Central memory CD8-positive, alpha-beta T cell (primary cell): ENCODE results near the gene STUB1.

Source experiments
- ATAC-seq: fragments of 150-1000 bp; cut with Tn5 transposase; replicated peaks from 2 replicates; pipeline ENCODE4 v1.10.0; 2022; ENCODE audit warnings: mild to moderate bottlenecking, moderate FRiP score, moderate number of reproducible peaks; ENCODE audit not compliant: poor library complexity, severe bottlenecking; ENCODE audit errors: extremely low read depth
- DNase-seq, 2 donors: peaks; one replicate each; pipeline ENCODE4 v3.0.0; 2021; ENCODE audit warnings: low spot score in 2 of 2
- H3K27ac Mint-ChIP-seq: one replicate; pipeline ENCODE4 v1.8.0; 2022; ENCODE audit warnings: low read depth, mild to moderate bottlenecking, moderate library complexity, mixed read lengths
- H3K27me3 Mint-ChIP-seq: one replicate; pipeline ENCODE4 v1.8.0; 2022; ENCODE audit warnings: mixed read lengths
- H3K36me3 Mint-ChIP-seq: one replicate; pipeline ENCODE4 v1.8.0; 2022; ENCODE audit warnings: mild to moderate bottlenecking, moderate library complexity, mixed read lengths; ENCODE audit not compliant: insufficient read depth
- H3K4me1 Mint-ChIP-seq: one replicate; pipeline ENCODE4 v1.8.0; 2022; ENCODE audit warnings: mixed read lengths
- H3K4me3 Mint-ChIP-seq: one replicate; pipeline ENCODE4 v1.8.0; 2022; ENCODE audit warnings: mild to moderate bottlenecking, moderate library complexity, mixed read lengths
- H3K9me3 Mint-ChIP-seq: one replicate; pipeline ENCODE4 v1.8.0; 2022; ENCODE audit warnings: mixed read lengths

STUB1 gene

DNA sequence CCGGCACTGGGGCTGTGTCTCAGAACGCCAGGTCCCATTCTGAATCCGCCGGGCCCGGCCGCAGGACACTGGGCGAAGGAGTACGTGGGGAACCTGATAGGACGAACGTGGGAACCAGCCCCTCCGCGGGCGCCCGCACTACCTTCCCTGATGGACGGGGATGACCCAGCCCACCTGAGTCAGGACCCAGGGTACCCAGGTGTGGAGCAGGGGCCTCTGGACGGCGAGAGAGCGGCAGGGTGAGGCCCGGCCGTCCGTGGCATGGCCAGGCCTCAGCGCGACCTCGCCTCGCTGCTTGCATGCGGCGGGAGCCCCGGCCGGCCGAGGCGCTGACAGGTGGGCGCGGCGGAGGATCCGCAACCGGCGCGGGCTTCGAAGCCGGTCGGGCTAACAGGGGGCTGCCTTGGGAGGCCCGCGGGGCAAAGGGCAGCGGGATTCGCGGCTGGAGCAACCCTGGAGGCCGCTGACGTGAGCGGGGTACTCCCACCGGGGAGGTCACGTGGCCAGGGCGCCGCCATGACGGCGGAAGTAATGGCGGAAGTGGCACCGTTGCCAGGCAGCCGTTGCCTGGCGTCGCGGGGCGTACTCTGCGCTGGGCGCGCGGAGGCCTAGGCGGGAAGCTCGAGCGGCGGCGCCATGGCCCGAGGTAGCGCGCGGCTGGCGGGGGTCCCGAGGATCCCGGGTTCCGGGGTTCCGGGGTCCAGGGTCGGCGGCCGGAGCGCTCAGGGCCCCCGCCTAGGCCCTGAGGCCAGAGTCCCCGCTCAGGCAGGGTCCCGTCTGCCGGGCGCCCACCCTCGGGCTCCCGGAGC is 31.2 kb upstream of the STUB1 start, which contains the start of gene WDR90:
WDR90 (plus strand) TSS at position 585 of the 809 bp plus-strand sequence; CDS start at position 637, 52 bp downstream.
- no peaks in the 10 kb centered on the region for H3K9me3 Mint-ChIP-seq
- peak within 1 kb of the TSS; percentile 67 for H3K4me3 Mint-ChIP-seq
- ATAC-seq (peak; percentile 98), DNase-seq (peak; percentile 82)
- no peaks in the 10 kb centered on the region for H3K27me3 Mint-ChIP-seq
- peaks cover 2% of the 10 kb centered on the region for H3K4me1 Mint-ChIP-seq
- H3K27ac Mint-ChIP-seq = peak within 1 kb of the TSS; percentile 55
- H3K36me3 Mint-ChIP-seq = peaks cover 5% of the 10 kb centered on the region

GRCh38 chr16:649631-650030 is 30.6 kb upstream of the STUB1 start:
- H3K4me3 Mint-ChIP-seq = peak overlapping the region; percentile 67
- no peaks in the 10 kb centered on the region for H3K9me3 Mint-ChIP-seq
- ATAC-seq (no peak), DNase-seq (no peak)
- H3K4me1 Mint-ChIP-seq = no peaks in the 10 kb centered on the region
- H3K27ac Mint-ChIP-seq = no peak overlapping the region
- H3K36me3 Mint-ChIP-seq = peaks cover 5% of the 10 kb centered on the region
- no peaks in the 10 kb centered on the region for H3K27me3 Mint-ChIP-seq

DNA sequence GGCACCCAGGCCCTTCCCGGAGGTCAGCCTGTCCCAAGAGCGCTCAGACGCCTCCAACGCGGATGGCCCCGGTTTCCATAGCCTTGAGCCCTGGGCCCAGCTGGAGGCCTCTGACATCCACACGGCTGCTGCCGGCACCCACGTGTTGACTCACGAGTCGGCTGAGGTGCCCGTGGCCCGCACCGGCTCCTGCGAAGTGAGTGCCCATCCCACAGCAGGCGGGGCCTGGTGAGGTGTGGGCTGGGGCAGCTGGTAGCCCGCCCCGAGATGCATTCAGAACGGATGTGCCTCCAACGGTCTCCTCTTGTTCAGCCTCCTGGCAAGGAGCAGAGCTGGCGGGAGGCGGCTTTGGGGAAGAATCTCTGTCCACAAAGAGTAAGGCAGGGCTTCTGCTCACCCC is 28.4 kb upstream of the STUB1 start:
- DNase-seq (no peak), ATAC-seq (no peak)
- H3K4me3 Mint-ChIP-seq = peak overlapping the region; percentile 48

GRCh38 chr16:652454-653305 is 27.5 kb upstream of the STUB1 start:
- no peaks in the 10 kb centered on the region for H3K9me3 Mint-ChIP-seq
- no peak overlapping the region for H3K4me3 Mint-ChIP-seq
- H3K27me3 Mint-ChIP-seq = no peaks in the 10 kb centered on the region
- no peak overlapping the region for H3K27ac Mint-ChIP-seq
- peaks cover 5% of the 10 kb centered on the region for H3K36me3 Mint-ChIP-seq
- H3K4me1 Mint-ChIP-seq = no peaks in the 10 kb centered on the region
- DNase-seq = no peak
- no peak for ATAC-seq

More for the DNA sequence above, 28.4 kb upstream of the STUB1 start:
- H3K27ac Mint-ChIP-seq = no peak overlapping the region
- no peaks in the 10 kb centered on the region for H3K4me1 Mint-ChIP-seq
- H3K9me3 Mint-ChIP-seq = no peaks in the 10 kb centered on the region
- H3K27me3 Mint-ChIP-seq = no peaks in the 10 kb centered on the region
- peaks cover 5% of the 10 kb centered on the region for H3K36me3 Mint-ChIP-seq

DNA sequence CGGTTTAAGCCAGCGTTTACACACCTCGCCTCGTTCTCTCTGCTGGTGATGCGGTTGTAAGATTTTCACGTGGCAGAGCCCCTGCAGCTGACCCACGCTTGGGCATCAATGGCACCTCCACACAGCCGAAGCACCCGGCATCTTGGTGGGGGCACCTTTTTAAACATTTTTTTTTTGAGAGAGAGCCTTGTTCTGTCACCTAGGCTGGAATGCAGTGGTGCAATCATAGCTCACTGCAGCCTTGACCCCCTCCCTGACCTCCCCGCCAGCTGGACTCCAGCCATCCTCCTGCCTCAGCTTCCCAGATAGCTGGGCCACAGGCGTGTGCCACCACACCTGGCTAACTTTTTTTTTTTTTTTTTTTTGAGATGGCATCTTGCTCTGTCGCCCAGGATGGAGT is 26.2 kb upstream of the STUB1 start:
- Mint-ChIP-seq H3K4me3 (no peak overlapping the region), H3K4me1 (no peaks in the 10 kb centered on the region), H3K27me3 (no peaks in the 10 kb centered on the region), H3K36me3 (peaks cover 5% of the 10 kb centered on the region), H3K9me3 (no peaks in the 10 kb centered on the region), H3K27ac (no peak overlapping the region)
- DNase-seq (no peak), ATAC-seq (no peak)

DNA sequence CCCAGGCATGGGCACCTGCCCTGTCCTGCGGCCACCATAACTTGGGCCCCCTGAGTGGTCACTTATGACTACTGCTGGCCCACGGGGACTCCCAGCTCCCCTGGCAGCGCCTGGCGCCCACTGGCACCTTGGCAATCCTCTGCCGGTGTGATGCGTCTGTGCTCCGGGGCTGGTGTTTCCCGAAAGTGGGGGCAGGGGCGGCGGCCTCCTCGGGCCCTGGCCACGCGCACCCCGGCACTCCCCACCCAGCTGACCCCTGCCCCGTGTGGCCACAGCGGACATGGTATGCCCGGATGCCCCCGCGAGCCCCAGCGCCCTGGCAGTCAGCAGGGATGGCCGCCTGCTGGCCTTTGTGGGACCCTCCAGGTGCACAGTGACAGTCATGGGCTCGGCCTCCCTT is 22.7 kb upstream of the STUB1 start:
- DNase-seq = no peak
- ATAC-seq = no peak
- no peaks in the 10 kb centered on the region for H3K9me3 Mint-ChIP-seq
- H3K4me3 Mint-ChIP-seq = no peak overlapping the region
- peaks cover 3% of the 10 kb centered on the region for H3K36me3 Mint-ChIP-seq
- no peak overlapping the region for H3K27ac Mint-ChIP-seq
- peaks cover 5% of the 10 kb centered on the region for H3K4me1 Mint-ChIP-seq
- H3K27me3 Mint-ChIP-seq = no peaks in the 10 kb centered on the region

GRCh38 chr16:658679-659571 is 21.3 kb upstream of the STUB1 start:
- Mint-ChIP-seq H3K36me3 (peaks cover 2% of the 10 kb centered on the region), H3K9me3 (no peaks in the 10 kb centered on the region), H3K4me1 (peaks cover 5% of the 10 kb centered on the region), H3K4me3 (no peak overlapping the region), H3K27ac (no peak overlapping the region), H3K27me3 (no peaks in the 10 kb centered on the region)
- DNase-seq (no peak), ATAC-seq (no peak)

DNA sequence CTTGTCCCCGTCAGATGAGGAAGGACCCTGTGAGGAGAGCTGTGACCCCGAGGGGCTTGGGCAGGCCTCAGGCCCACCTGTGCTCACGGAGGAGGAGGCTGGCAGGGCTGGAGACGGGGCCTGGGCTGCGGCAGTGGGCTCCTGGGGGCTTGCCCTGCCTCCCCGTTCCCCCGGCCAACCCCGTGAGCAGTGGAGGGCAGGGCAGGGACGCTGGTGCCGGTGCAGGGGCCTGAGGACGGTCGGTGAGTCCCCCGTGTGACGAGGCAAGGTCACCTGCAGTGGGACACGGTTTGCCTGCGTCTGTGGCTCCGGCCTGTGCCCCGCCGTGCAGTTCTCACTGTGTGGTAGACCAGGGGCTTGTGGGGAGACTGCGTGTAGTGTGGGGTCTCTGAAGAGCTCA is 20.6 kb upstream of the STUB1 start:
- ATAC-seq (no peak), DNase-seq (no peak)
- Mint-ChIP-seq H3K4me3 (no peak overlapping the region), H3K9me3 (no peaks in the 10 kb centered on the region), H3K36me3 (peaks cover 2% of the 10 kb centered on the region), H3K27ac (no peak overlapping the region), H3K4me1 (peaks cover 5% of the 10 kb centered on the region), H3K27me3 (no peaks in the 10 kb centered on the region)

DNA sequence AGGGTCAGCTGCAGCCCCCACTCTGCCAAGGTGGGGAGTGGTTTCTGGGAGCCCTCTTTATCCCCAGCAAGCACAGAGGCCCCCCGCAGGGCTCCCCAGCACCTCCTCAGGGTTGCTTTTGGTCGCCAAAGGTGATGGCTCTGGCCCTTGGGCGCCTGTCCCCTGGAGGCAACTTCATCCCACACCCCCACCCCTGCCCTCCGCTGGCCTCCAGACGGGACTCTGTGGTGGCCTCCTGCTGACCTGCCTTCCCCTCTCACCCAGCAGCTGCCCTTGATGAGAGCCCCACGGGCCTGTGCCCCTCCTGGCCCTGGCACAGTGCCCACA is 20.1 kb upstream of the STUB1 start:
- no peak for DNase-seq
- H3K27me3 Mint-ChIP-seq = no peaks in the 10 kb centered on the region
- peaks cover 5% of the 10 kb centered on the region for H3K4me1 Mint-ChIP-seq
- H3K27ac Mint-ChIP-seq = no peak overlapping the region
- H3K9me3 Mint-ChIP-seq = no peaks in the 10 kb centered on the region
- no peak overlapping the region for H3K4me3 Mint-ChIP-seq
- ATAC-seq = no peak
- H3K36me3 Mint-ChIP-seq = peaks cover 2% of the 10 kb centered on the region

- Mint-ChIP-seq H3K9me3 (no peaks in the 10 kb centered on the region), H3K36me3 (peaks cover 2% of the 10 kb centered on the region), H3K4me3 (no peak overlapping the region), H3K27me3 (no peaks in the 10 kb centered on the region), H3K4me1 (peaks cover 5% of the 10 kb centered on the region), H3K27ac (no peak overlapping the region)
- ATAC-seq = peak; percentile 69
- DNase-seq = no peak
Observed at GRCh38 chr16:660459-661183, 19.6 kb upstream of the STUB1 start.

DNA sequence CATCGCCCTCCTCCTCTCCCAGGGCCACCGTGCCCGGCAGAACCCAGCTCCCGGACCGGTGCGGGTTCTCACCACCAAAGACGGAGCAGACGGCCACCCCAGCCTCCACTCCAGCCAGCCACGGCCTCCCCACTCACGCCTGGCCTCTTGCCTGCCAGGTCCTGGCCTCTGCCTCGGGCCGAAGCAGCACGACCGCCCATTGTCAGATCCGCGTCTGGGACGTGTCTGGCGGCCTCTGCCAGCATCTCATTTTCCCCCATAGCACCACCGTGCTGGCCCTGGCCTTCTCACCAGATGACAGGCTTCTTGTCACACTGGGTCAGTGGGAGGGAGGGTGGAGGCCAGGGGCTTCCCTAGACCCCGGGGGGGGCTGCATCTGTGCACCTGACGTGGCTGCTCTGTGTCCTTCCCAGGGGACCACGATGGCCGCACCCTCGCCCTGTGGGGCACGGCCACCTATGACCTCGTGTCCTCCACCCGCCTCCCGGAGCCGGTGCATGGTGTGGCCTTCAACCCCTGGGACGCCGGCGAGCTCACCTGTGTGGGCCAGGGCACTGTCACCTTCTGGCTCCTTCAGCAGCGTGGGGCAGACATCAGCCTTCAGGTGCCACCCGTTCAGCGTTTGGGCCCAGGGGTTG is 18.9 kb upstream of the STUB1 start:
- ATAC-seq = no peak
- Mint-ChIP-seq H3K36me3 (peaks cover 2% of the 10 kb centered on the region), H3K4me1 (peaks cover 5% of the 10 kb centered on the region), H3K4me3 (no peak overlapping the region), H3K27ac (no peak overlapping the region), H3K27me3 (no peaks in the 10 kb centered on the region), H3K9me3 (no peaks in the 10 kb centered on the region)
- no peak for DNase-seq
